MCF 10A (cell line): ENCODE data around the gene PRDM1. TPM values are rescaled to one million over a fixed set of nuclear protein-coding genes. Genes with fewer than 3 reads are reported as not detected.

Source experiments
- BruUV-seq: library from RNA; stranded (reverse); fragments of 400-500 nt; replicated peaks from 2 replicates; lab custom pipeline; 2021; lab: Mats Ljungman, UMichigan
- CTCF ChIA-PET: fragments of 300-600 bp; sonication (Branson Sonifier 250); formaldehyde crosslinking; extraction: SDS; loops from one replicate; lab custom pipeline; 2021; ENCODE audit warnings: antibody characterized with exemption, inconsistent platforms; lab: Yijun Ruan, JAX
- POLR2A ChIA-PET: fragments of 300-600, 350-650 bp; sonication (Branson Sonifier 250); formaldehyde crosslinking; extraction: SDS; loops from one replicate; lab custom pipeline; 2020; ENCODE audit warnings: antibody characterized with exemption, inconsistent platforms; lab: Yijun Ruan, JAX
- DNase-seq: peaks from one replicate; pipeline ENCODE4 v3.0.0-alpha.2; 2018; ENCODE audit not compliant: unreplicated experiment
- H3K27ac Mint-ChIP-seq: one replicate; pipeline ENCODE4 v1.8.0; 2022; ENCODE audit warnings: mild to moderate bottlenecking, low read depth, mixed read lengths; ENCODE audit not compliant: unreplicated experiment
- H3K27me3 Mint-ChIP-seq: one replicate; pipeline ENCODE4 v1.8.0; 2022; ENCODE audit warnings: mixed read lengths; ENCODE audit not compliant: insufficient read depth, unreplicated experiment
- H3K36me3 Mint-ChIP-seq: one replicate; pipeline ENCODE4 v1.8.0; 2022; ENCODE audit warnings: mild to moderate bottlenecking, moderate library complexity, mixed read lengths; ENCODE audit not compliant: insufficient read depth, unreplicated experiment
- H3K4me1 Mint-ChIP-seq: one replicate; pipeline ENCODE4 v1.8.0; 2022; ENCODE audit warnings: mixed read lengths; ENCODE audit not compliant: insufficient read depth, unreplicated experiment
- H3K4me3 Mint-ChIP-seq: one replicate; pipeline ENCODE4 v1.8.0; 2022; ENCODE audit warnings: mild to moderate bottlenecking, moderate library complexity, mixed read lengths; ENCODE audit not compliant: unreplicated experiment
- H3K9me3 Mint-ChIP-seq: one replicate; pipeline ENCODE4 v1.8.0; 2022; ENCODE audit warnings: mixed read lengths; ENCODE audit not compliant: unreplicated experiment
- intact Hi-C: fragments of 100-400 bp; cut with micrococcal nuclease; formaldehyde crosslinking; loops from 2 replicates; pipeline ENCODE4 v1.14.1; 2022
- total RNA-seq: library from RNA; stranded (reverse); gene quantifications from 2 replicates; pipeline ENCODE4 v1.2.3, GENCODE V29; 2022
- TF ChIP-seq, protein P1 (sequence below): fragments of 200-600 bp; IDR thresholded peaks from one replicate; pipeline ENCODE4 v1.8.0; 2022; ENCODE audit warnings: antibody characterized with exemption, mild to moderate bottlenecking; ENCODE audit not compliant: unreplicated experiment

The PRDM1 gene
- total RNA-seq, 1 experiment from 2014 or later = 13.1 TPM

DNA sequence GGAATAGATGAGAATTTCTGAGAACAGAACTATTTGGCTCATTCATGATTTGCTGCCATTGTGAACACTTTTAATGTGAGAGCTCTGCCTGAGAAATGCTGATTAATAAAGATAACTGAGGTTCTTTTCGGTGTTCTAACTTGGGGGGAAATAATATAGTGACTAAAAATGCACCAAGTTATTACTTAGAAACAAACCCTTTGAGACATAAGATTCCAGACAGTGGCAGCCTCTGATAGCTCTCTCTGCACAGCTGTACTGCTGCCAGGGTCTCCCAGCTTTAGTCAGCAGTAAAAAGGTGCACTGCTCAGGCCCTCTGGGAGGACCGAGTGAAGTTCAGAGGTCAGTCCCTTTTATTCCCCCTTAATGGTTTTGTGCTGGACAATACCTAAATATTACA is 2.5 kb upstream of the PRDM1 start:
- H3K4me3 Mint-ChIP-seq = no peak overlapping the region
- TF ChIP-seq, protein P1, sequence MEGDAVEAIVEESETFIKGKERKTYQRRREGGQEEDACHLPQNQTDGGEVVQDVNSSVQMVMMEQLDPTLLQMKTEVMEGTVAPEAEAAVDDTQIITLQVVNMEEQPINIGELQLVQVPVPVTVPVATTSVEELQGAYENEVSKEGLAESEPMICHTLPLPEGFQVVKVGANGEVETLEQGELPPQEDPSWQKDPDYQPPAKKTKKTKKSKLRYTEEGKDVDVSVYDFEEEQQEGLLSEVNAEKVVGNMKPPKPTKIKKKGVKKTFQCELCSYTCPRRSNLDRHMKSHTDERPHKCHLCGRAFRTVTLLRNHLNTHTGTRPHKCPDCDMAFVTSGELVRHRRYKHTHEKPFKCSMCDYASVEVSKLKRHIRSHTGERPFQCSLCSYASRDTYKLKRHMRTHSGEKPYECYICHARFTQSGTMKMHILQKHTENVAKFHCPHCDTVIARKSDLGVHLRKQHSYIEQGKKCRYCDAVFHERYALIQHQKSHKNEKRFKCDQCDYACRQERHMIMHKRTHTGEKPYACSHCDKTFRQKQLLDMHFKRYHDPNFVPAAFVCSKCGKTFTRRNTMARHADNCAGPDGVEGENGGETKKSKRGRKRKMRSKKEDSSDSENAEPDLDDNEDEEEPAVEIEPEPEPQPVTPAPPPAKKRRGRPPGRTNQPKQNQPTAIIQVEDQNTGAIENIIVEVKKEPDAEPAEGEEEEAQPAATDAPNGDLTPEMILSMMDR = no peak
- BruUV-seq = no TSS peak
- intact Hi-C loops = loop anchor here (1.0 kb wide), 1 partner anchor 599 kb away; no protein-coding TSS in a partner anchor
- no peaks in the 10 kb centered on the region for H3K27me3 Mint-ChIP-seq
- ChIA-PET POLR2A (interaction anchor here (0.6 to 1.2 kb wide), 7 partner anchors 14 to 572 kb away, joined by 3 to 4 read pairs (median 4); no protein-coding TSS in a partner anchor), CTCF (interaction anchor here (0.6 to 2.7 kb wide), 11 partner anchors 13 to 600 kb away, joined by 3 to 10 read pairs (median 4); no protein-coding TSS in a partner anchor)
- no peak for DNase-seq
- peaks cover 44% of the 10 kb centered on the region for H3K4me1 Mint-ChIP-seq
- H3K27ac Mint-ChIP-seq = peak overlapping the region; percentile 77
- peaks cover 6% of the 10 kb centered on the region for H3K36me3 Mint-ChIP-seq
- no peaks in the 10 kb centered on the region for H3K9me3 Mint-ChIP-seq

DNA sequence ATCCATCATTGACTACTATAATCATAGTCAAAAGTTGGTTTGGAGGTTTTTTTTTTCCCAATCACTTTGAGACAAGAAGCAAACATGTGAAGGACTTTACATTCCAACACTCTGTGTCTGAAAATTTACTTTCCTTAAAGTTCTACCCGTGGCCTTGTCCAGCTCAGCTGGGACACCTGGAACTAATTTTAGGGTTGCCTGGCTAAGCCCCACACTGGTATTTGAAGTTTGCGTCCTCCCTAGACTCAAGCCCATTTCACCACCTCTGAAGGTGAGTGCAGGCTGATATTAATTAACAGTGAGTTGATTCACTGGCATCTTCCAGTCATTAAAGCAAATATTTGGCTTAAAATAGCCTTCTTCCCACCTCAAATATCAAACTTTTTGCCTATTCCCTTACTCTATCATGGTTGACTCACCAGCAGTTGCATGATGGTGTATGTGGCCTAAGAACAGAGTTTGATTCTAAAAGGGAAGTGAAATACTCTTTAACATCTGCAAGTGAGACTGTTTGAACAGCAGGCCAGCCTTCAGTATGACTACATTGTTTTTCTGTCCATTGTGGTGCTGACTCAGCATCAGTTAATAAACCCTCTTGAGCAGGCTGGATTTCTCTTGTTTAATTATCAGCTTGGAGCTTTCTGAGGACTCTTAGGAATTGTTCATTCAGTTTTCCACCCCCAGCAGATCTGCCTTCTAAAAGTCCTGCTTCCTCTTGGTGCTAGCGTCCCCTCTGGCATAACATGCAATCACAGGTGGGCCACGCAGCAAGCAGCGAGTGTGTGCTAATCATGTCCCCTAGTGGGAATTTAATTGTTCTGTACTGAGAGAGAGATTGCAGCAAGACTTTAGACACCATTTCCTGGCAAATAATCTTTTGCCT is 1.8 kb upstream of the PRDM1 start:
- ChIA-PET CTCF (interaction anchor here (0.5 to 2.7 kb wide), 12 partner anchors 14 to 600 kb away, joined by 3 to 10 read pairs (median 4); no protein-coding TSS in a partner anchor), POLR2A (interaction anchor here (0.6 to 1.2 kb wide), 9 partner anchors 13 to 1225 kb away, joined by 3 to 4 read pairs (median 4); partner anchors contain the start of gene HACE1)
- intact Hi-C loops = loop anchor here (1.0 kb wide), 1 partner anchor 600 kb away; no protein-coding TSS in a partner anchor
- peak overlapping the region; percentile 77 for H3K27ac Mint-ChIP-seq
- no TSS peak for BruUV-seq
- DNase-seq = peak; percentile 84
- H3K36me3 Mint-ChIP-seq = peaks cover 6% of the 10 kb centered on the region
- peaks cover 44% of the 10 kb centered on the region for H3K4me1 Mint-ChIP-seq
- H3K4me3 Mint-ChIP-seq = peak overlapping the region; percentile 97
- H3K27me3 Mint-ChIP-seq = no peaks in the 10 kb centered on the region
- H3K9me3 Mint-ChIP-seq = no peaks in the 10 kb centered on the region
- TF ChIP-seq, protein P1 = peak; percentile 50

DNA sequence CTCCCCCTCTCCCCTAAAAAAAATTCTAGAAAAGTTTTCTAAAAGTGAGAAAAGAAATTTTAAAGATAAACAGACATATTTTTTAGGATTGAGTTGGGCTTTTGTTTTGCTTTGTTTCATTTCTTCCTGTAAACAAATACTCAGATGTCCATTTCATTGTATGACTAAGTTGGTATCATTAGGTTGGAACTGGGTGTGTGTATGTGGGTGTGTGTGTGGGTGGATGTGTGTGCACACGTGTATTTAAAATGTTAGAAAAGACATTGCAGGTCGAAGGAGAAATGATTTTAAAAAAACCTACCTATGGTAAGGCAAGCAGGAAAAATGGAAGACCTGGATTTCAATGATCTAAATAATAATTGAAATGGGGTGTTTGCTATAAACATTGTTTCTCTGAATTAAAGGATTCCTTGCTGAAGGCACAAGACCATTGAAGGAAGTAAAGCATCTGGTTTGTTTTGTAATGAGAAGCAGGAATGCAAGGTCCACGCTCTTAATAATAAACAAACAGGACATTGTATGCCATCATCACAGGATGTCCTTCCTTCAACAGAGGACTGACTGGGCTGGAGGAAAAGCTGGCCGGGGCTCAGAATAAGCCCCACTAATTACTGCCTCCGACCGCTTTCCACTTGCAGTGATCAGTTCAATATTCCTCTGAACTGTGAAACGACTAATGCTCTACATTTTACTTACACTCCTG is 996 bp upstream of the PRDM1 start:
- peak; percentile 40 for DNase-seq
- CTCF ChIA-PET = interaction anchor here (0.7 to 2.7 kb wide), 13 partner anchors 12 to 654 kb away, joined by 3 to 13 read pairs (median 5); partner anchors contain the start of gene ATG5
- POLR2A ChIA-PET = interaction anchor here (0.6 to 4.2 kb wide), 19 partner anchors 13 to 1225 kb away, joined by 3 to 44 read pairs (median 7); partner anchors contain the start of gene HACE1
- Mint-ChIP-seq H3K4me3 (peak overlapping the region; percentile 97), H3K4me1 (peaks cover 51% of the 10 kb centered on the region), H3K9me3 (no peaks in the 10 kb centered on the region), H3K36me3 (peaks cover 6% of the 10 kb centered on the region), H3K27ac (peak overlapping the region; percentile 77), H3K27me3 (no peaks in the 10 kb centered on the region)
- TF ChIP-seq, protein P1 = no peak
- no TSS peak for BruUV-seq
- intact Hi-C loops = loop anchor here (1.0 to 5.0 kb wide), 3 partner anchors 93 to 654 kb away; no protein-coding TSS in a partner anchor
